Measurements from ENCODE around the gene SCARB1. TPM values are rescaled to one million over a fixed set of nuclear protein-coding genes. Genes with fewer than 3 reads are reported as not detected.

Gene SCARB1
- total RNA-seq, 1 donor from 2014 or later, result 16.9 TPM

DNA sequence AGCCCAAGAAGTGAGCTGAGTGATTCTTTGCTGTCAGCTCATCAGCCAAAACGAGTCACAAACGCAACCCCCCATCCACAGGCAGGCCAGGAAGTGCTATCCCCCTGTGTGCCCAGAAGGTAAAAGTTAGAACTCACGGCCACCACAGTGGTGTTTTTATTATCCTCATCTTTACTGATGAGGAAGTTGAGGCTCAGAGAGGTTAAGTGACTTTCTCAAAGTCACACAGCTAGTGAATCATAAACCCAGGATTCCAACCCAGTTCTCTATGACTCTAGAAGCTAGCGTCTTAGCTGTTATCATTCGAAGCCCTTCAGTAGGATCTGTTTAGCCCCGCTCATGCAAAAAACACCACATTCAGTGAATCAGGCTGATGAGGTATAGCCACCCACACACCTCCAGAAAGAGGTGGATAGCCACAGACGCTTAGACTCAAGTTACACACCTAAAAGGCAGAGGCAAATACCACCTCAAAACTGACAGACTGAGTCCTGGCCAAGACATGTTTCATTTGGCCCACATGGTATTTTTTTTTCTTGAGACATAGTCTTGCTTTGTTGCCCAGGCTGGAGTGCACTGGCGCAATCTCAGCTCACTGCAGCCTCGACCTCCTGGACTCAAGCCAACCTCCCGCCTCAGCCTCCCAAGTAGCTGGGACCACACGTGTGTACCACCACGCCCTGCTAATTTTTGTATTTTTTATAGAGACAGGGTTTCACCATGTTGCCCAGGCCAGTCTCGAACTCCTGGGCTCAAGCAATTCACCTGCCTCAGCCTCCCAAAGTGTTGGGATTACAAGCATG is 100.7 kb downstream of the SCARB1 start:
- TF ChIP-seq, protein P1, sequence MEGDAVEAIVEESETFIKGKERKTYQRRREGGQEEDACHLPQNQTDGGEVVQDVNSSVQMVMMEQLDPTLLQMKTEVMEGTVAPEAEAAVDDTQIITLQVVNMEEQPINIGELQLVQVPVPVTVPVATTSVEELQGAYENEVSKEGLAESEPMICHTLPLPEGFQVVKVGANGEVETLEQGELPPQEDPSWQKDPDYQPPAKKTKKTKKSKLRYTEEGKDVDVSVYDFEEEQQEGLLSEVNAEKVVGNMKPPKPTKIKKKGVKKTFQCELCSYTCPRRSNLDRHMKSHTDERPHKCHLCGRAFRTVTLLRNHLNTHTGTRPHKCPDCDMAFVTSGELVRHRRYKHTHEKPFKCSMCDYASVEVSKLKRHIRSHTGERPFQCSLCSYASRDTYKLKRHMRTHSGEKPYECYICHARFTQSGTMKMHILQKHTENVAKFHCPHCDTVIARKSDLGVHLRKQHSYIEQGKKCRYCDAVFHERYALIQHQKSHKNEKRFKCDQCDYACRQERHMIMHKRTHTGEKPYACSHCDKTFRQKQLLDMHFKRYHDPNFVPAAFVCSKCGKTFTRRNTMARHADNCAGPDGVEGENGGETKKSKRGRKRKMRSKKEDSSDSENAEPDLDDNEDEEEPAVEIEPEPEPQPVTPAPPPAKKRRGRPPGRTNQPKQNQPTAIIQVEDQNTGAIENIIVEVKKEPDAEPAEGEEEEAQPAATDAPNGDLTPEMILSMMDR (IDR thresholded peaks at IDR 0.05; ENCODE audit: unreplicated experiment), result no peak
- Mint-ChIP-seq H3K27ac (ENCODE audit: unreplicated experiment) (no peak overlapping the region), H3K4me1 (ENCODE audit: unreplicated experiment) (no peaks in the 10 kb centered on the region), H3K27me3 (ENCODE audit: unreplicated experiment) (peaks cover 14% of the 10 kb centered on the region), H3K9me3 (ENCODE audit: unreplicated experiment) (no peaks in the 10 kb centered on the region), H3K4me3 (ENCODE audit: unreplicated experiment) (no peak overlapping the region), H3K36me3 (ENCODE audit: low read depth, unreplicated experiment) (no peaks in the 10 kb centered on the region)
- no peak for DNase-seq (ENCODE audit: low spot score)

DNA sequence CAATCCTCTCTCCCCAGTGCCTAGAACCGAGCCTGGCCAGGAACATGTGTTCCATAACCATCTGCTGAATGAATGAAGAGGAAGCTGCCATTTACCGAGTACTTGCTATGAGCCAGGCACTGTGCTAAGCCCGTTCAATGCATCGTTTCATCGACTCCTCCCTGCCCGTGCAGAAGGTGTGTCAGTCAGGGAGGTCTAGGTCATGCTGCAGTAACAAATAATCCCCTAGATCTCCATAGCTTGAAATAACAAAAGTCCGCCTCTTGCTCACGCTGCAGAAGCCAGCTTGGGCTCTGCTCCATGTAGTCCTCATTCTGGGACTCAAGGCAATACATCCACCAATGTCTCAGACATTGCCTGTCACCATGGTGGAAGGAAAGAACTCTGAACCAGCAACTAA is 101.3 kb downstream of the SCARB1 start:
- H3K27me3 Mint-ChIP-seq (ENCODE audit: unreplicated experiment), result peaks cover 14% of the 10 kb centered on the region
- no peaks in the 10 kb centered on the region for H3K4me1 Mint-ChIP-seq (ENCODE audit: unreplicated experiment)
- no peaks in the 10 kb centered on the region for H3K9me3 Mint-ChIP-seq (ENCODE audit: unreplicated experiment)
- no peak overlapping the region for H3K4me3 Mint-ChIP-seq (ENCODE audit: unreplicated experiment)
- TF ChIP-seq, protein P1 (IDR thresholded peaks at IDR 0.05; ENCODE audit: unreplicated experiment), result no peak
- no peak overlapping the region for H3K27ac Mint-ChIP-seq (ENCODE audit: unreplicated experiment)
- no peaks in the 10 kb centered on the region for H3K36me3 Mint-ChIP-seq (ENCODE audit: low read depth, unreplicated experiment)
- no peak for DNase-seq (ENCODE audit: low spot score)

DNA sequence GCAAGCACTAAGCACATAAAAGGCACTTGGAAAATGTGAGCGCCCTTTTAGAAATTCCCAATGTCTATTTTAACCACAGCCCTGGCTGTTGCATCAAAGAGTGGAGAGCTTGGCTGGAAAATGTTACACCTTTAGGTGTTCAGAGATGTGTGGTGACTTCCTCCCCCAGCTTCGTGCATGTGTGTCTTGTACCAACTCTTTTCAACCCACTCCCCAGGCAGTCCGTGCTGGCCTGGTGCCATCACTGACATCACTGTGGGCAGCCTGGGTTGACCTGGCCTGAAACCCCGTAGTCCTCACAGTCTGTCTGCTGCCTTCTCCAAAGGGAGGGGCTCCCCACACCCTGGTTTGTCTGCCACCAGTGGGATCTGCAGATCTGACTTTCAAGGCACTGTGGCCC is 101.8 kb downstream of the SCARB1 start:
- H3K36me3 Mint-ChIP-seq (ENCODE audit: low read depth, unreplicated experiment), result no peaks in the 10 kb centered on the region
- H3K27me3 Mint-ChIP-seq (ENCODE audit: unreplicated experiment), result peaks cover 14% of the 10 kb centered on the region
- no peaks in the 10 kb centered on the region for H3K4me1 Mint-ChIP-seq (ENCODE audit: unreplicated experiment)
- H3K9me3 Mint-ChIP-seq (ENCODE audit: unreplicated experiment), result no peaks in the 10 kb centered on the region
- no peak overlapping the region for H3K4me3 Mint-ChIP-seq (ENCODE audit: unreplicated experiment)
- DNase-seq (ENCODE audit: low spot score), result no peak
- H3K27ac Mint-ChIP-seq (ENCODE audit: unreplicated experiment), result no peak overlapping the region
- TF ChIP-seq, protein P1 (IDR thresholded peaks at IDR 0.05; ENCODE audit: unreplicated experiment), result no peak

- no peak for DNase-seq (ENCODE audit: low spot score)
- Mint-ChIP-seq H3K4me3 (ENCODE audit: unreplicated experiment) (no peak overlapping the region), H3K27me3 (ENCODE audit: unreplicated experiment) (peaks cover 14% of the 10 kb centered on the region), H3K27ac (ENCODE audit: unreplicated experiment) (peak overlapping the region; percentile 70), H3K4me1 (ENCODE audit: unreplicated experiment) (no peaks in the 10 kb centered on the region), H3K9me3 (ENCODE audit: unreplicated experiment) (no peaks in the 10 kb centered on the region), H3K36me3 (ENCODE audit: low read depth, unreplicated experiment) (no peaks in the 10 kb centered on the region)
- TF ChIP-seq, protein P1 (IDR thresholded peaks at IDR 0.05; ENCODE audit: unreplicated experiment), result no peak
Measured at GRCh38 chr12:124761056-124761455, 102.6 kb downstream of the SCARB1 start.

GRCh38 chr12:124760560-124760959 is 103.1 kb downstream of the SCARB1 start:
- peaks cover 14% of the 10 kb centered on the region for H3K27me3 Mint-ChIP-seq (ENCODE audit: unreplicated experiment)
- H3K36me3 Mint-ChIP-seq (ENCODE audit: low read depth, unreplicated experiment), result no peaks in the 10 kb centered on the region
- H3K4me1 Mint-ChIP-seq (ENCODE audit: unreplicated experiment), result no peaks in the 10 kb centered on the region
- H3K27ac Mint-ChIP-seq (ENCODE audit: unreplicated experiment), result no peak overlapping the region
- H3K4me3 Mint-ChIP-seq (ENCODE audit: unreplicated experiment), result no peak overlapping the region
- TF ChIP-seq, protein P1 (IDR thresholded peaks at IDR 0.05; ENCODE audit: unreplicated experiment), result no peak
- H3K9me3 Mint-ChIP-seq (ENCODE audit: unreplicated experiment), result no peaks in the 10 kb centered on the region
- no peak for DNase-seq (ENCODE audit: low spot score)

Data from endothelial cell (in vitro differentiated cells).